Measurements from ENCODE around the gene AKAP11. TPM values are rescaled to one million over a fixed set of nuclear protein-coding genes. Genes with fewer than 3 reads are reported as not detected.

The AKAP11 gene
- total RNA-seq, 1 donor from 2014 or later = 31.5 TPM

DNA sequence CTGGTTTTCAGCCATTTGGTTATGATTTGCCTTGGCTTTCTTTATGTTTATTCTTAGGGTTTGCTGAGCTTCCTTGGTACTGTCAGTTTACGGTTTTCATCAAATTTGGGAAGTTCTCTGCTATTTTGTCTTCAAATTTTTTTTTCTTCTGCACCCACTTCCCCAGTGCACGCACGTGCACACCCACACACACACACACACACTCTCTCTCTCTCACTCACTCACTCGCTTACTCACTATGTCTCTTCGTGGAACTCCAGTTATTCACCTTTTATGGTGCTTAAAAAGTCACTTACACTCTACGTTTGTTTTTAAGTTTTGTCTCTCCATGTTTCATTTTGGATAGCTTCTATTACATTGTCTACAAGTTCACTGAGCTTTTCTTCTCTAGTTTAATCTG lies 7.1 kb downstream of the AKAP11 start:
- no peaks in the 10 kb centered on the region for H3K27me3 Mint-ChIP-seq (ENCODE audit: insufficient read depth, low read depth)
- no peak overlapping the region for H3K4me3 Mint-ChIP-seq
- H3K4me1 ChIP-seq = peaks cover 36% of the 10 kb centered on the region
- H3K27me3 ChIP-seq = no peaks in the 10 kb centered on the region
- H3K36me3 ChIP-seq = no peaks in the 10 kb centered on the region
- no peaks in the 10 kb centered on the region for H3K9me3 Mint-ChIP-seq
- no peak for TF ChIP-seq EZH2 (IDR thresholded peaks at IDR 0.05)
- no peak for TF ChIP-seq CTCF (IDR thresholded peaks at IDR 0.05)
- no peak for TF ChIP-seq EZH2phosphoT487 (IDR thresholded peaks at IDR 0.05)
- H3K27ac Mint-ChIP-seq = no peak overlapping the region
- H3K9ac ChIP-seq = no peak overlapping the region
- no peak overlapping the region for H3K27ac ChIP-seq
- H3K36me3 Mint-ChIP-seq = no peaks in the 10 kb centered on the region
- H3K4me2 ChIP-seq = no peak overlapping the region
- DNase-seq (ENCODE audit: low spot score) = no peak
- no peak overlapping the region for H2AFZ ChIP-seq (replicated peaks)
- peaks cover 100% of the 10 kb centered on the region for H3K79me2 ChIP-seq (ENCODE audit: low read depth)
- H4K20me1 ChIP-seq (ENCODE audit: low read depth) = peaks cover 42% of the 10 kb centered on the region
- H3K9me3 ChIP-seq (ENCODE audit: low read depth) = no peaks in the 10 kb centered on the region
- H3F3A ChIP-seq (ENCODE audit: low read depth) = peaks cover 9% of the 10 kb centered on the region
- H3K4me3 ChIP-seq = no peak overlapping the region
- peaks cover 11% of the 10 kb centered on the region for H3K4me1 Mint-ChIP-seq

DNA sequence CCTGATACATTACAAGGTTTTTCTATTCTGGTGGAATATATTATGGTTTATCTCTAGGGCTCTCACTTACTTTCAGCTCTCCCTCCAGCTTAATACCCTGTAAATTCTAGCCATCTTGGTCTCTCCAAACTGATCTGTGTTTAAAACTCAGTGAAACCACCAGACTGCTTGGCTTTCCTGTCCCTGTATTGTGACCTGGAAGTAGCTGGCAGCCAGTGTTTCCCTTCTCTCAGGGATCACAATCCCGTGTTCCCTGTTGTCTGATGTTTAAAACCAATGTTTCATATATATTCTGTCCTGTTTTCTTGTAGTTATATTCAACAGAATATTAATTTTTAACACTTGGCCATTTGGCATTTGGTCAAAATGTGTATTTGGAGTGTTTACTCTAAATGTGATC lies 8.0 kb downstream of the AKAP11 start:
- H3K4me1 Mint-ChIP-seq = peaks cover 11% of the 10 kb centered on the region
- Histone ChIP-seq H3K4me3 (no peak overlapping the region), H3K4me1 (peaks cover 38% of the 10 kb centered on the region), H3K27ac (peak overlapping the region; percentile 0), H3K4me2 (no peak overlapping the region), H3K79me2 (ENCODE audit: low read depth) (peaks cover 100% of the 10 kb centered on the region), H3F3A (ENCODE audit: low read depth) (peaks cover 9% of the 10 kb centered on the region), H3K36me3 (no peaks in the 10 kb centered on the region), H4K20me1 (ENCODE audit: low read depth) (peaks cover 41% of the 10 kb centered on the region), H2AFZ (replicated peaks) (no peak overlapping the region), H3K27me3 (no peaks in the 10 kb centered on the region), H3K9ac (no peak overlapping the region), H3K9me3 (ENCODE audit: low read depth) (no peaks in the 10 kb centered on the region)
- H3K4me3 Mint-ChIP-seq = no peak overlapping the region
- TF ChIP-seq EZH2 (IDR thresholded peaks at IDR 0.05) = no peak
- no peak for TF ChIP-seq CTCF (IDR thresholded peaks at IDR 0.05)
- no peak for TF ChIP-seq EZH2phosphoT487 (IDR thresholded peaks at IDR 0.05)
- H3K27me3 Mint-ChIP-seq (ENCODE audit: insufficient read depth, low read depth) = no peaks in the 10 kb centered on the region
- H3K9me3 Mint-ChIP-seq = no peaks in the 10 kb centered on the region
- no peak for DNase-seq (ENCODE audit: low spot score)
- no peaks in the 10 kb centered on the region for H3K36me3 Mint-ChIP-seq
- no peak overlapping the region for H3K27ac Mint-ChIP-seq

GRCh38 chr13:42280537-42280936 lies 8.6 kb downstream of the AKAP11 start:
- Histone ChIP-seq H3K36me3 (no peaks in the 10 kb centered on the region), H3K4me3 (no peak overlapping the region), H2AFZ (replicated peaks) (no peak overlapping the region), H3K4me1 (peaks cover 38% of the 10 kb centered on the region), H3K9ac (no peak overlapping the region), H3K4me2 (peak overlapping the region; percentile 37), H3K9me3 (ENCODE audit: low read depth) (no peaks in the 10 kb centered on the region), H3K27ac (peak overlapping the region; percentile 0), H4K20me1 (ENCODE audit: low read depth) (peaks cover 36% of the 10 kb centered on the region), H3K27me3 (no peaks in the 10 kb centered on the region), H3F3A (ENCODE audit: low read depth) (peaks cover 9% of the 10 kb centered on the region), H3K79me2 (ENCODE audit: low read depth) (peaks cover 100% of the 10 kb centered on the region)
- peaks cover 1% of the 10 kb centered on the region for H3K36me3 Mint-ChIP-seq
- no peak overlapping the region for H3K4me3 Mint-ChIP-seq
- H3K4me1 Mint-ChIP-seq = peaks cover 14% of the 10 kb centered on the region
- H3K27ac Mint-ChIP-seq = no peak overlapping the region
- H3K9me3 Mint-ChIP-seq = no peaks in the 10 kb centered on the region
- H3K27me3 Mint-ChIP-seq (ENCODE audit: insufficient read depth, low read depth) = no peaks in the 10 kb centered on the region
- no peak for TF ChIP-seq CTCF (IDR thresholded peaks at IDR 0.05)
- no peak for TF ChIP-seq EZH2 (IDR thresholded peaks at IDR 0.05)
- TF ChIP-seq EZH2phosphoT487 (IDR thresholded peaks at IDR 0.05) = no peak
- DNase-seq (ENCODE audit: low spot score) = no peak

All from neural progenitor cell (in vitro differentiated cells).